Measurements from ENCODE around the gene DSP. TPM values are rescaled to one million over a fixed set of nuclear protein-coding genes. Genes with fewer than 3 reads are reported as not detected.

DSP gene
- total and polyA plus RNA-seq, 2 of the 13 experiments (the other 11 are each of a cell fraction or from before 2014, with no cell fraction given), result 89.8 to 117 TPM

DNA sequence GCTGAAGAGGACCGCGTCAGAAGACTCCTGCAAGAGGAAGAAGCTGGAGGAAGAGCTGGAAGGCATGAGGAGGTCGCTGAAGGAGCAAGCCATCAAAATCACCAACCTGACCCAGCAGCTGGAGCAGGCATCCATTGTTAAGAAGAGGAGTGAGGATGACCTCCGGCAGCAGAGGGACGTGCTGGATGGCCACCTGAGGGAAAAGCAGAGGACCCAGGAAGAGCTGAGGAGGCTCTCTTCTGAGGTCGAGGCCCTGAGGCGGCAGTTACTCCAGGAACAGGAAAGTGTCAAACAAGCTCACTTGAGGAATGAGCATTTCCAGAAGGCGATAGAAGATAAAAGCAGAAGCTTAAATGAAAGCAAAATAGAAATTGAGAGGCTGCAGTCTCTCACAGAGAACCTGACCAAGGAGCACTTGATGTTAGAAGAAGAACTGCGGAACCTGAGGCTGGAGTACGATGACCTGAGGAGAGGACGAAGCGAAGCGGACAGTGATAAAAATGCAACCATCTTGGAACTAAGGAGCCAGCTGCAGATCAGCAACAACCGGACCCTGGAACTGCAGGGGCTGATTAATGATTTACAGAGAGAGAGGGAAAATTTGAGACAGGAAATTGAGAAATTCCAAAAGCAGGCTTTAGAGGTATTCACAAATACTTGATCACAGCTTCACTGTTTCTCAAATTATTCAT is 39.6 kb downstream of the DSP start (continued):
- peak; percentile 60 for TF ChIP-seq PAXIP1 (CRISPR knock-in tag; conservative IDR thresholded peaks at IDR 0.05)
- TF ChIP-seq, protein P1, sequence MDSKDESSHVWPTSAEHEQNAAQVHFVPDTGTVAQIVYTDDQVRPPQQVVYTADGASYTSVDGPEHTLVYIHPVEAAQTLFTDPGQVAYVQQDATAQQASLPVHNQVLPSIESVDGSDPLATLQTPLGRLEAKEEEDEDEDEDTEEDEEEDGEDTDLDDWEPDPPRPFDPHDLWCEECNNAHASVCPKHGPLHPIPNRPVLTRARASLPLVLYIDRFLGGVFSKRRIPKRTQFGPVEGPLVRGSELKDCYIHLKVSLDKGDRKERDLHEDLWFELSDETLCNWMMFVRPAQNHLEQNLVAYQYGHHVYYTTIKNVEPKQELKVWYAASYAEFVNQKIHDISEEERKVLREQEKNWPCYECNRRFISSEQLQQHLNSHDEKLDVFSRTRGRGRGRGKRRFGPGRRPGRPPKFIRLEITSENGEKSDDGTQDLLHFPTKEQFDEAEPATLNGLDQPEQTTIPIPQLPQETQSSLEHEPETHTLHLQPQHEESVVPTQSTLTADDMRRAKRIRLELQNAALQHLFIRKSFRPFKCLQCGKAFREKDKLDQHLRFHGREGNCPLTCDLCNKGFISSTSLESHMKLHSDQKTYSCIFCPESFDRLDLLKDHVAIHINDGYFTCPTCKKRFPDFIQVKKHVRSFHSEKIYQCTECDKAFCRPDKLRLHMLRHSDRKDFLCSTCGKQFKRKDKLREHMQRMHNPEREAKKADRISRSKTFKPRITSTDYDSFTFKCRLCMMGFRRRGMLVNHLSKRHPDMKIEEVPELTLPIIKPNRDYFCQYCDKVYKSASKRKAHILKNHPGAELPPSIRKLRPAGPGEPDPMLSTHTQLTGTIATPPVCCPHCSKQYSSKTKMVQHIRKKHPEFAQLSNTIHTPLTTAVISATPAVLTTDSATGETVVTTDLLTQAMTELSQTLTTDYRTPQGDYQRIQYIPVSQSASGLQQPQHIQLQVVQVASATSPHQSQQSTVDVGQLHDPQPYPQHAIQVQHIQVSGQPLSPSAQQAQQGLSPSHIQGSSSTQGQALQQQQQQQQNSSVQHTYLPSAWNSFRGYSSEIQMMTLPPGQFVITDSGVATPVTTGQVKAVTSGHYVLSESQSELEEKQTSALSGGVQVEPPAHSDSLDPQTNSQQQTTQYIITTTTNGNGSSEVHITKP (CRISPR knock-in tag; IDR thresholded peaks at IDR 0.05; ENCODE audit: low read depth), result no peak
- TF ChIP-seq, protein P2, sequence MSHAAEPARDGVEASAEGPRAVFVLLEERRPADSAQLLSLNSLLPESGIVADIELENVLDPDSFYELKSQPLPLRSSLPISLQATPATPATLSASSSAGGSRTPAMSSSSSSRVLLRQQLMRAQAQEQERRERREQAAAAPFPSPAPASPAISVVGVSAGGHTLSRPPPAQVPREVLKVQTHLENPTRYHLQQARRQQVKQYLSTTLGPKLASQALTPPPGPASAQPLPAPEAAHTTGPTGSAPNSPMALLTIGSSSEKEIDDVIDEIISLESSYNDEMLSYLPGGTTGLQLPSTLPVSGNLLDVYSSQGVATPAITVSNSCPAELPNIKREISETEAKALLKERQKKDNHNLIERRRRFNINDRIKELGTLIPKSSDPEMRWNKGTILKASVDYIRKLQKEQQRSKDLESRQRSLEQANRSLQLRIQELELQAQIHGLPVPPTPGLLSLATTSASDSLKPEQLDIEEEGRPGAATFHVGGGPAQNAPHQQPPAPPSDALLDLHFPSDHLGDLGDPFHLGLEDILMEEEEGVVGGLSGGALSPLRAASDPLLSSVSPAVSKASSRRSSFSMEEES (CRISPR knock-in tag; IDR thresholded peaks at IDR 0.05), result no peak
- no peak for TF ChIP-seq ZNF670 (CRISPR knock-in tag; IDR thresholded peaks at IDR 0.05; ENCODE audit: borderline replicate concordance)
- no peak; the same call in 1 of the 2 replicates for TF ChIP-seq KAT7 (CRISPR knock-in tag; IDR thresholded peaks at IDR 0.05; ENCODE audit: borderline replicate concordance)
- TF ChIP-seq NFYC (CRISPR knock-in tag; IDR thresholded peaks at IDR 0.05), result no peak
- no peak for TF ChIP-seq MED8 (CRISPR knock-in tag; IDR thresholded peaks at IDR 0.05; ENCODE audit: insufficient replicate concordance)
- no peak for TF ChIP-seq BRF2 (CRISPR knock-in tag; IDR thresholded peaks at IDR 0.05)
- TF ChIP-seq ZFP90 (CRISPR knock-in tag; IDR thresholded peaks at IDR 0.05; ENCODE audit: borderline replicate concordance), result no peak
- TF ChIP-seq ZNF3 (CRISPR knock-in tag; IDR thresholded peaks at IDR 0.05), result no peak
- TF ChIP-seq NR2F1 (CRISPR knock-in tag; IDR thresholded peaks at IDR 0.05), result no peak
- TF ChIP-seq, protein P3, sequence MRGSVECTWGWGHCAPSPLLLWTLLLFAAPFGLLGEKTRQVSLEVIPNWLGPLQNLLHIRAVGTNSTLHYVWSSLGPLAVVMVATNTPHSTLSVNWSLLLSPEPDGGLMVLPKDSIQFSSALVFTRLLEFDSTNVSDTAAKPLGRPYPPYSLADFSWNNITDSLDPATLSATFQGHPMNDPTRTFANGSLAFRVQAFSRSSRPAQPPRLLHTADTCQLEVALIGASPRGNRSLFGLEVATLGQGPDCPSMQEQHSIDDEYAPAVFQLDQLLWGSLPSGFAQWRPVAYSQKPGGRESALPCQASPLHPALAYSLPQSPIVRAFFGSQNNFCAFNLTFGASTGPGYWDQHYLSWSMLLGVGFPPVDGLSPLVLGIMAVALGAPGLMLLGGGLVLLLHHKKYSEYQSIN (CRISPR knock-in tag; IDR thresholded peaks at IDR 0.05; ENCODE audit: borderline replicate concordance), result no peak
- no peak for TF ChIP-seq TBP (CRISPR knock-in tag; IDR thresholded peaks at IDR 0.05)
- TF ChIP-seq YEATS4 (CRISPR knock-in tag; IDR thresholded peaks at IDR 0.05; ENCODE audit: borderline replicate concordance), result peak; percentile 26; the same call in 1 of the 2 replicates
- no peak for TF ChIP-seq CHCHD3 (CRISPR knock-in tag; IDR thresholded peaks at IDR 0.05)
- TF ChIP-seq CEBPB (IDR thresholded peaks at IDR 0.05; ENCODE audit: borderline replicate concordance, low read depth, low read length), result no peak
- no peak; the same call in 1 of the 2 replicates for TF ChIP-seq NR2C2 (CRISPR knock-in tag; IDR thresholded peaks at IDR 0.05; ENCODE audit: borderline replicate concordance)
- no peak for TF ChIP-seq ZNF121 (CRISPR knock-in tag; IDR thresholded peaks at IDR 0.05)
